RWPE1 (cell line): ENCODE results near the gene BACH2.

Source experiments
- CTCF ChIA-PET: fragments of 350-600 bp; sonication (Branson Sonifier 250); formaldehyde crosslinking; extraction: SDS; loops from one replicate; lab custom pipeline; 2021; lab: Yijun Ruan, JAX
- POLR2A ChIA-PET: fragments of 400-600 bp; formaldehyde crosslinking; extraction: SDS; loops from one replicate; lab custom pipeline; 2020; ENCODE audit warnings: antibody characterized with exemption; ENCODE audit not compliant: low non-redundant PET; lab: Yijun Ruan, JAX
- DNase-seq: peaks from one replicate; pipeline ENCODE4 v3.0.0; 2012; ENCODE audit warnings: low spot score
- H3K27ac ChIP-seq: fragments of 450-650 bp; 2 replicates; pipeline ENCODE4 v1.5.1; 2017
- TF ChIP-seq, protein P1 (sequence below): fragments of 450-650 bp; conservative IDR thresholded peaks from 2 replicates; pipeline ENCODE4 v1.5.1; 2017; ENCODE audit warnings: low read depth, mild to moderate bottlenecking

The BACH2 gene

DNA sequence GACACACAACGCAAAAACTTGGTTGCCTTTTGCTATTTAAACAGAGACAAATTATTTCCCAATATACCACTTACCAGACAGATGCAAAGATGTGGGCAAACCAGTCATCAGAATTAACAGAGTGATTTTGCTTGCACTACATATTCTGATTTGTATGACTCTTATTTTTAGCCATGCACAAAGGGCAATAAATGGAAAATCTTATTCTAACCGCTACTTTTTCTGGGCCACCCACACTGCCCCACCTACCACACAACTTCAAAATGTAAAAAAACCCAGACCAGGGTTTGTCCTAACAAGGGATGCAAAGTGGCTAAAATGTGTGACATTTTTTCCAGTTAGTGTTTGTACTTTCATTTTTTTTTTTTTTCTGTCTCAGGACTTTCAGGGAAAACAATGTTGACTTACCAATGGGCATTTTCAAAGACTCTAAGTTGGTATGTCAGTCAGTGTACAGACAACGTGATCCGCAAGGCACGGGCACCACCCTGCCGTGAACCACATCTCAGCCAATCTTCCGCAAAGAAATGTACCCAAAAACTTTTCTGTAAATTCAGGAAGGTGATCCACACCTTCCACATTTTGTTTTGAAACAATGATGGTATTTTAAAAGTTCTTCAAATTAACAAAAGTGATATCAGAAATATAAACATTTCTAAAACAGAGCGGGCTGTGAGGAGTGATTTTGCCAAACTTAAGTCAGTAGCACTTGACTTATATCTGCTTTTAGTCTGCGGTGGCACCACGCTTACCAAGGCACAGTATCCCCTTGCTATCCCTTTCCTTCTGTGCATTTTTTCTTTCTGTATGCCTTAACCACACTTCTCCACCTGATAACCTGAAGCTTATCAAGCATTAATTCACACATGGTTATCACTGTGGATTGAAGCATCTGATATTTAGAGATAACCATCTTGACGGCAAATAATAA, 216.8 kb downstream of the BACH2 start:
- no peak overlapping the region for H3K27ac ChIP-seq
- POLR2A ChIA-PET, result no interaction called here
- TF ChIP-seq, protein P1, sequence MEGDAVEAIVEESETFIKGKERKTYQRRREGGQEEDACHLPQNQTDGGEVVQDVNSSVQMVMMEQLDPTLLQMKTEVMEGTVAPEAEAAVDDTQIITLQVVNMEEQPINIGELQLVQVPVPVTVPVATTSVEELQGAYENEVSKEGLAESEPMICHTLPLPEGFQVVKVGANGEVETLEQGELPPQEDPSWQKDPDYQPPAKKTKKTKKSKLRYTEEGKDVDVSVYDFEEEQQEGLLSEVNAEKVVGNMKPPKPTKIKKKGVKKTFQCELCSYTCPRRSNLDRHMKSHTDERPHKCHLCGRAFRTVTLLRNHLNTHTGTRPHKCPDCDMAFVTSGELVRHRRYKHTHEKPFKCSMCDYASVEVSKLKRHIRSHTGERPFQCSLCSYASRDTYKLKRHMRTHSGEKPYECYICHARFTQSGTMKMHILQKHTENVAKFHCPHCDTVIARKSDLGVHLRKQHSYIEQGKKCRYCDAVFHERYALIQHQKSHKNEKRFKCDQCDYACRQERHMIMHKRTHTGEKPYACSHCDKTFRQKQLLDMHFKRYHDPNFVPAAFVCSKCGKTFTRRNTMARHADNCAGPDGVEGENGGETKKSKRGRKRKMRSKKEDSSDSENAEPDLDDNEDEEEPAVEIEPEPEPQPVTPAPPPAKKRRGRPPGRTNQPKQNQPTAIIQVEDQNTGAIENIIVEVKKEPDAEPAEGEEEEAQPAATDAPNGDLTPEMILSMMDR, result no peak
- no peak for DNase-seq
- CTCF ChIA-PET, result no interaction called here

DNA sequence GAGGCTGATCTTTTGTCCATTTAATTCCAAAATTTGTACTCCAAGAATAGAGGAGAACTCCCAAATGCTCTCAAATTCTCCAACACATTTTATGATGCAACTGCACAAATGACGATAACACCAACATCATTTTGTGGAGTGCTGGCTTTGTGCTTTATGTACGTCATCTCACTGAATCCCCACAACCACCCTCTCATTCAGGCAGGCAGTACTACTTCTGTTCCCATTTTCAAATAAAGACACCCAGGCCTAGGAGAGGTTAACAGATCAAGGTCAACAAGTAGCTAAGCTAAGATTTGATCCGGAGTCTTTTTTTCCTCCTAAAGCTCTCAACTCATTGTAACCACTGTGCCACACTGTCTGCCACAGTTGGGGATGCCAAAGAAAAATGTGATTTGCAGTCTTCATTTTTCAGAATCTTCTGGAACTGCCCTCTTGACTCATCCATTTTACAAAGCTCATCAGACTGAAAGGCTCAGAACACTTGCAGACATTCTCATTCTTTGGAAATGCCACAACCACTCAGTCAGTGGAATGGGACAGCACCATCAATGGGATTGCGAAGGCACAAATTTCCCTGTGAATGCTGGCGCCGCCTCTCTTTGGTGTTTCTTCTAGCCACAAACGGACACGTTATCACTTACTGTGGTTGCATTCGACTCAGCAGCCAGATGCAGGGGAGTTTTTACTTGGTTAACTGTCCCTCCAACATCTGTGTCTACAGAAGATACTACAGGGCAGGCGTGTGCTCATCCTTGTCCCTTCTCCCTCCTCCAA, 217.9 kb downstream of the BACH2 start:
- ChIA-PET CTCF (no interaction called here), POLR2A (no interaction called here)
- DNase-seq, result no peak
- H3K27ac ChIP-seq, result no peak overlapping the region
- TF ChIP-seq, protein P1, result no peak

DNA sequence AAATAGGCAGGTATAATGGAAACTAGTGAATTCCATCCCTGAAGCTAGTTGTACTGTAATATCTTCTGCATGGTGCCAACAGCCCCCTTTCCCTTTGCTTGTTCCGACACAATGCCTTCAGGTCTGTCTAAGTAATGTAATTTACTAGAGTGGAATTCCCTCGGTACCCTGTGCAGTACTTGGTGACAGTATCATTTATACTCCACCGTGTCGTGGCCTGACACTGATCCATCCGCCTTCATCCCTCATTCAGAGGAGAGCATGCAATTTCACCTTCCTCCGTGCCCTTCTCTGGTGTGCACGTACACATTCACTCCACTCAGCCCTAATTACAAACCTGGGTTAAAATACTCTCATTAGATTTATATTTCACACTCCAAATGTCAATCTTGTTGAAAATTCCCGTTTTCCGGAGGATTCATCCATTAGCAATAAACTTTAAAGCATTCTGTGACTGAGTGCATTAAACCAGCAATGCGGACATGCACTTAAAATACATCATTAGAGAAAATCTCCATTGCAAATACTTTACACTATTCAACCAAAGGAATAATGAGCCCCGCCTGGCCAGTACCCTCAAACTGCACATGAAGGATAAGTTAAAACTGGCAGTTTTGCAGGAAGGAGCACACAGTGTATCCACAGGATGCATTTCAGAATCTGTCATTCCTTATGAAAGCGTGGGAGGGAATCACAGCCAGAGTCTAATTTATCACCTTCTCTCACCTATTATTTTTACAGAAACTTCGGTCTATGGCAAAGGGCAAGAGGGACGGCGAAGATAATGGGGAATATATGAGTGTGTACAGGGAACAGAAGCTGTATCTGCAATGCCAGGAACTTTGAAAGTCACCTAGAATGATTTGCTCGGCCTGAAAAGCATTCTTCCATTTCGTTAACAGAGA, 219.9 kb downstream of the BACH2 start:
- CTCF ChIA-PET, result no interaction called here
- TF ChIP-seq, protein P1, result no peak
- POLR2A ChIA-PET, result no interaction called here
- no peak for DNase-seq
- H3K27ac ChIP-seq, result no peak overlapping the region

DNA sequence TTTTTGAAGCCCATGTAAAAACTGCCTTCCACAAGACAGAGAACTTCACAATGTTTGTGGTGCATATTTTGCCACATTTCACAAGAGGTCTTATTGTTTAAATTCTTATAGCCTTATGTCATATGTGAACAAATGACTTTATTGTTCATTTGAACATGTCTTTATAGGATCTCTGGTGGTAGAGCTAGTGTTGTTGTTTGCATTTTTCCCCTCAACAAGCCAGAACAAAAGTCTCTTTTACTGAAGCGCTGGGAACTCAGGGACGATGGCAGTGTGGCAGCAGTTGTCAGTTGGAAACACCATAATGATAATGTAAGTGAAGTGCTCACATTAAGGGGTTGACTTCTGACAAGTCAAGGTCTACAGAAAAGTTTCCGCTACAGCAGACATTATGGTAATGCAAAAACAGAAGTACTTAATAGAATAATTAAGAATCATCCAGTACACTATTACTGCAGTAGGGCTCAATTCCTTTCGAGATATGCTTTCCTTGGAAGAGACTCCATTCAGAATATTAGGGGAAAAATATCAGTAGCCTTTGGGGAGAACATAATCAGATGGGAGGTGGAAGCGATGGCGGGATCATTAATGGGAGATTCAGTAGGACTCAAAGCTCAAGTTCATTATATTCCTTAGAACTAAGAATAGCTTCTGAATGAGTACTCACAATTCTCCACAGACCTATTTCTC, 222.3 kb downstream of the BACH2 start:
- TF ChIP-seq, protein P1, result no peak
- DNase-seq, result no peak
- H3K27ac ChIP-seq, result no peak overlapping the region
- ChIA-PET CTCF (no interaction called here), POLR2A (no interaction called here)

DNA sequence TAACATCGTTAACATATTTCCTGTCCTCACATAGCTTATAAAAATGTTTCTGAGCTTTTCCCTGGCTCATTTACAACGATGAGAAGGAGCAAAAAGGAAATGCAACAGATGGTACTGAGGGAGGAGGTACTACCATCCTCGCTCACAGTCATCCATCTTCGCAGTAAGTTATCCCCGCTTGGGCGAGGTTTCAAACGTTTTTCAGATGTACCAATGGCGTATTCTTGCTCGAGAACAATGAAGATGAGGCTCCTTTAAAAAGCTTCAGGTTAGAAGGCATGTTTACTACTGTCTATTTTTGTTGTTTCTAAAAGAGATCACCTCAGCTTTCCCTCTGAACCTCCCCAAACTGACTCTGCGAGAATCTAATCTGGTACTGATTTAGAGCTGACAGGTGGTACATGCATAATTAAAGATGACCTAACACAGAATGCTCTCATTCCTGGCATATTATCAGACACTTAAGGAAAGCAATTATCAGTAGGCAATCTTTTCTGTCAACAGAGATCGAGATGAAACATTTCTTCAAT, 223.6 kb downstream of the BACH2 start:
- ChIA-PET CTCF (no interaction called here), POLR2A (no interaction called here)
- TF ChIP-seq, protein P1, result no peak
- DNase-seq, result no peak
- H3K27ac ChIP-seq, result no peak overlapping the region
